H9 (cell line): Measurements from ENCODE around the gene KIF26A. TPM values are rescaled to one million over a fixed set of nuclear protein-coding genes. Genes with fewer than 3 reads are reported as not detected.

ENCODE experiments used
- DNase-seq: peaks from one replicate; pipeline ENCODE4 v3.0.0-alpha.2; 2017
- H2AFZ ChIP-seq: one replicate; pipeline ENCODE4 v1.6.1; 2013; ENCODE audit warnings: mild to moderate bottlenecking, low read length, control low read depth, moderate library complexity
- H2AK5ac ChIP-seq: 2 replicates; pipeline ENCODE4 v1.6.1; 2013; ENCODE audit warnings: low read length, control low read depth, mixed read lengths; ENCODE audit not compliant: insufficient read length
- H2BK120ac ChIP-seq: one replicate; pipeline ENCODE4 v1.6.1; 2013; ENCODE audit warnings: low read depth, mild to moderate bottlenecking, low read length, control low read depth, inconsistent platforms; ENCODE audit not compliant: poor library complexity, severe bottlenecking
- H2BK12ac ChIP-seq: 2 replicates; pipeline ENCODE4 v1.6.1; 2013; ENCODE audit warnings: low read length, control low read depth, mixed read lengths, low read depth; ENCODE audit not compliant: insufficient read length
- H2BK15ac ChIP-seq: 2 replicates; pipeline ENCODE4 v1.6.1; 2013; ENCODE audit warnings: low read depth, low read length, control low read depth
- H2BK20ac ChIP-seq: one replicate; pipeline ENCODE4 v1.6.1; 2013; ENCODE audit warnings: low read depth, mild to moderate bottlenecking, low read length, control low read depth, inconsistent platforms; ENCODE audit not compliant: poor library complexity, severe bottlenecking
- H2BK5ac ChIP-seq: 2 replicates; pipeline ENCODE4 v1.6.1; 2013; ENCODE audit warnings: low read length, control low read depth, mixed read lengths; ENCODE audit not compliant: insufficient read length
- H3K14ac ChIP-seq: 2 replicates; pipeline ENCODE4 v1.6.1; 2013; ENCODE audit warnings: low read length, control low read depth; ENCODE audit not compliant: insufficient read depth
- H3K18ac ChIP-seq: 2 replicates; pipeline ENCODE4 v1.6.1; 2013; ENCODE audit warnings: low read depth, mild to moderate bottlenecking, mixed read lengths, low read length, control low read depth; ENCODE audit not compliant: insufficient read length
- H3K23ac ChIP-seq: 2 replicates; pipeline ENCODE4 v1.6.1; 2013; ENCODE audit warnings: low read length, control low read depth, mixed read lengths, low read depth; ENCODE audit not compliant: insufficient read length
- H3K23me2 ChIP-seq: 2 replicates; pipeline ENCODE4 v1.6.1; 2013; ENCODE audit warnings: low read depth, mild to moderate bottlenecking, mixed read lengths, low read length, control low read depth; ENCODE audit not compliant: insufficient read length, poor library complexity, severe bottlenecking
- H3K27ac ChIP-seq: 2 replicates; pipeline ENCODE4 v1.5.1; 2013; ENCODE audit warnings: low read length, control low read depth, mixed read lengths, low read depth; ENCODE audit not compliant: insufficient read length
- H3K27me3 ChIP-seq: 2 replicates; pipeline ENCODE4 v1.6.1; 2013; ENCODE audit warnings: low read length, control low read depth, inconsistent platforms; ENCODE audit not compliant: insufficient read depth
- H3K4ac ChIP-seq: 2 replicates; pipeline ENCODE4 v1.6.1; 2013; ENCODE audit warnings: low read depth, mild to moderate bottlenecking, control low read depth, inconsistent platforms, low read length, moderate library complexity
- H3K4me1 ChIP-seq: 2 replicates; pipeline ENCODE4 v1.6.1; 2013; ENCODE audit warnings: low read length, control low read depth, inconsistent platforms; ENCODE audit not compliant: insufficient read depth
- H3K4me2 ChIP-seq: 2 replicates; pipeline ENCODE4 v1.6.1; 2013; ENCODE audit warnings: low read length, control low read depth, mixed read lengths; ENCODE audit not compliant: insufficient read length, insufficient read depth
- H3K56ac ChIP-seq: 2 replicates; pipeline ENCODE4 v1.6.1; 2013; ENCODE audit warnings: low read depth, mild to moderate bottlenecking, mixed read lengths, low read length, control low read depth; ENCODE audit not compliant: insufficient read length
- H3K79me1 ChIP-seq: 2 replicates; pipeline ENCODE4 v1.6.1; 2013; ENCODE audit warnings: low read depth, mild to moderate bottlenecking, moderate library complexity, low read length, control low read depth, inconsistent platforms; ENCODE audit not compliant: insufficient read depth, poor library complexity, severe bottlenecking
- H3K79me2 ChIP-seq: 2 replicates; pipeline ENCODE4 v1.6.1; 2013; ENCODE audit warnings: low read length, control low read depth, inconsistent platforms; ENCODE audit not compliant: insufficient read depth
- H3K9ac ChIP-seq: 2 replicates; pipeline ENCODE4 v1.6.1; 2013; ENCODE audit warnings: low read length, control low read depth, mixed read lengths; ENCODE audit not compliant: insufficient read length; ENCODE audit errors: extremely low read depth
- H3K9me3 ChIP-seq: one replicate; pipeline ENCODE4 v1.6.1; 2013; ENCODE audit warnings: low read depth, low read length, inconsistent platforms; ENCODE audit not compliant: control insufficient read depth
- H3T11ph ChIP-seq: one replicate; pipeline ENCODE4 v1.6.1; 2013; ENCODE audit warnings: mild to moderate bottlenecking, low read length, control low read depth, inconsistent platforms
- H4K20me1 ChIP-seq: one replicate; pipeline ENCODE4 v1.6.1; 2013; ENCODE audit not compliant: control insufficient read depth, insufficient read length, insufficient read depth
- H4K5ac ChIP-seq: 2 replicates; pipeline ENCODE4 v1.6.1; 2013; ENCODE audit warnings: low read depth, mild to moderate bottlenecking, mixed read lengths, low read length, control low read depth; ENCODE audit not compliant: insufficient read length
- H4K8ac ChIP-seq: replicated peaks from 2 replicates; pipeline ENCODE4 v1.6.1; 2013; ENCODE audit warnings: low read length, control low read depth, mixed read lengths, low read depth; ENCODE audit not compliant: insufficient read length
- H4K91ac ChIP-seq: 2 replicates; pipeline ENCODE4 v1.6.1; 2013; ENCODE audit warnings: low read depth, mild to moderate bottlenecking, moderate library complexity, mixed read lengths, low read length, control low read depth; ENCODE audit not compliant: insufficient read length
- H3K27ac Mint-ChIP-seq, 3 experiments: 2 replicates in 2 of 3; 3 replicates in 1 of 3; pipeline ENCODE4 v1.8.0; 2020 to 2021; ENCODE audit warnings: mixed read lengths in 3 of 3, mild to moderate bottlenecking in 1 of 3, moderate library complexity in 1 of 3
- H3K27me3 Mint-ChIP-seq: 2 replicates; pipeline ENCODE4 v1.8.0; 2021; ENCODE audit warnings: low read depth, mild to moderate bottlenecking, moderate library complexity, mixed read lengths
- H3K36me3 Mint-ChIP-seq, 3 experiments: 2 replicates in 2 of 3; 3 replicates in 1 of 3; pipeline ENCODE4 v1.8.0; 2020 to 2021; ENCODE audit warnings: low read depth in 3 of 3, mixed read lengths in 3 of 3; ENCODE audit not compliant: insufficient read depth in 1 of 3
- H3K4me1 Mint-ChIP-seq, 2 experiments: 2 replicates each; pipeline ENCODE4 v1.8.0; 2020; ENCODE audit warnings: mixed read lengths in 2 of 2
- H3K4me3 Mint-ChIP-seq, 2 experiments: 2 replicates in 1 of 2; 3 replicates in 1 of 2; pipeline ENCODE4 v1.8.0; 2020 to 2021; ENCODE audit warnings: mild to moderate bottlenecking in 2 of 2, mixed read lengths in 2 of 2, moderate library complexity in 1 of 2
- H3K9me3 Mint-ChIP-seq, 2 experiments: 2 replicates in 1 of 2; 3 replicates in 1 of 2; pipeline ENCODE4 v1.8.0; 2020; ENCODE audit warnings: mild to moderate bottlenecking in 2 of 2, mixed read lengths in 2 of 2, moderate library complexity in 1 of 2
- WGBS: extraction: QIAGEN DNeasy Blood & Tissue Kit; methylation state at CpG from one replicate; pipeline ENCODE4 v1.1.7; 2013; ENCODE audit warnings: missing lambda C conversion rate, low lambda C conversion rate, mixed read lengths; ENCODE audit not compliant: insufficient read length; ENCODE audit errors: extremely low coverage; 5-methylcytosine and 5-hydroxymethylcytosine counted together
- total RNA-seq: library from RNA; stranded (reverse); gene quantifications from 2 replicates; pipeline ENCODE4 v1.2.1, GENCODE V29; 2021
- TF ChIP-seq, protein P1 (sequence below): fragments of 200-600 bp; sonication (generic); conservative IDR thresholded peaks from 3 replicates; pipeline ENCODE4 v1.8.0; 2021; ENCODE audit warnings: antibody characterized with exemption, mild to moderate bottlenecking

KIF26A gene
- total RNA-seq, 1 experiment from 2014 or later = 44.2 TPM

DNA sequence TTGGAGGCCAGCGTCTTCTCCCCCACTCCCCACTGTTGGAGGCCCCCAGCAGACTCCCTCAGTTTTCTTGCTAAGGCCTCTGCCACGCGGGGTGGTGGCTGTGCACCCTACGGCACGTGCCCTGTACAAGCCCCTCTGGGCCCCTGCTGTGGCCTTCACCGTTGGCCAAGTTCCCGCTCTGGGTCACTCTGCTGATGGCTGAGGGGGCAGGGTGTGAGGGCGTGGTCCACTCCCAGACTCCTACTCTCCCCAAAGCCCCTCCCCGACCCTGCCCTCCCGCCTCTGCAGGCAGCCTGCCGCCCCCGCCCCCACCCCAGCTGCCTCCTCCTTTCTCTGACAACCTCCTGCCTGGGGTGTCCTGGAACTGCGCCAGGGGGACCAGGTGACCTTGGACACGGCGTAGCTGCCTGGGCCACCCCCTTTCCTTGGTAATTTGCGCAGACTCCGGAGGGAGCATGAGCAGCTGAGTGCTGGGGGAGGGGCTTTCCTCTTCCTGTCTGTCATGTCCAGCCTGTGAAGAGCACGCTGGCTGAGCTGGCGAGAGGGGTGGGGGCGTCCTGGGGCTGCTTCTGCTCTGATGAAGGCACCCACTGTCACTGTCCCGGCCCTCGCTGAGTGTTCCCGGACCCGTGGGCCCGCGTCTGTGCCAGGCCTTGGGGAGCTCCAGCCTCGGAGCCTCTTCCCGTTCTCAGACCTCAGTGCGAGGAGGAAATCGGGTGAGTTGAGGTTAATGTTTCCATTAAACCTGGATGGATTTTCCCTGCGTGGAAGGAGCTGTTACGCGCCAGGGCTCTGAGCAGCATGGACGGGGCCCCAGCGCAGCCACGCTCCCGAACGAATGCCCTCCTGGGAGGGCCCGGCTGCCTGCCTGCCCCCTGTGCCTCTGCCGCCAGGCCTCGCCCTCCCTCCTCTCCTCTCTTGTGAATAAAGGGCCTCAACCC lies 85.0 kb downstream of the KIF26A start:
- TF ChIP-seq, protein P1, sequence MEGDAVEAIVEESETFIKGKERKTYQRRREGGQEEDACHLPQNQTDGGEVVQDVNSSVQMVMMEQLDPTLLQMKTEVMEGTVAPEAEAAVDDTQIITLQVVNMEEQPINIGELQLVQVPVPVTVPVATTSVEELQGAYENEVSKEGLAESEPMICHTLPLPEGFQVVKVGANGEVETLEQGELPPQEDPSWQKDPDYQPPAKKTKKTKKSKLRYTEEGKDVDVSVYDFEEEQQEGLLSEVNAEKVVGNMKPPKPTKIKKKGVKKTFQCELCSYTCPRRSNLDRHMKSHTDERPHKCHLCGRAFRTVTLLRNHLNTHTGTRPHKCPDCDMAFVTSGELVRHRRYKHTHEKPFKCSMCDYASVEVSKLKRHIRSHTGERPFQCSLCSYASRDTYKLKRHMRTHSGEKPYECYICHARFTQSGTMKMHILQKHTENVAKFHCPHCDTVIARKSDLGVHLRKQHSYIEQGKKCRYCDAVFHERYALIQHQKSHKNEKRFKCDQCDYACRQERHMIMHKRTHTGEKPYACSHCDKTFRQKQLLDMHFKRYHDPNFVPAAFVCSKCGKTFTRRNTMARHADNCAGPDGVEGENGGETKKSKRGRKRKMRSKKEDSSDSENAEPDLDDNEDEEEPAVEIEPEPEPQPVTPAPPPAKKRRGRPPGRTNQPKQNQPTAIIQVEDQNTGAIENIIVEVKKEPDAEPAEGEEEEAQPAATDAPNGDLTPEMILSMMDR = no peak
- Histone ChIP-seq H3K18ac (no peak overlapping the region), H3T11ph (no peak overlapping the region), H3K9ac (no peak overlapping the region), H3K4me2 (no peak overlapping the region), H3K14ac (no peak overlapping the region), H4K5ac (no peak overlapping the region), H2BK12ac (no peak overlapping the region), H3K27me3 (no peaks in the 10 kb centered on the region), H3K56ac (no peak overlapping the region), H2BK15ac (no peak overlapping the region), H2AK5ac (no peak overlapping the region), H3K79me2 (no peaks in the 10 kb centered on the region), H2AFZ (no peak overlapping the region), H3K4me1 (no peaks in the 10 kb centered on the region; the same call in 1 of the 2 replicates), H3K23ac (no peak overlapping the region), H4K91ac (no peak overlapping the region), H2BK120ac (no peak overlapping the region), H3K9me3 (no peaks in the 10 kb centered on the region), H3K4ac (no peak overlapping the region), H2BK5ac (no peak overlapping the region), H4K20me1 (no peaks in the 10 kb centered on the region), H3K27ac (no peak overlapping the region), H3K79me1 (no peaks in the 10 kb centered on the region), H4K8ac (no peak overlapping the region), H3K23me2 (no peaks in the 10 kb centered on the region), H2BK20ac (no peak overlapping the region)
- Mint-ChIP-seq H3K4me3 (no peak overlapping the region; a peak in 1 of 5 replicates), H3K36me3 (no peaks in the 10 kb centered on the region; a peak in 1 of 7 replicates), H3K27ac (0 out of 7 replicates have a peak overlapping the region, but pooled peaks of 1 of the 3 experiments have one; percentile 47), H3K27me3 (no peaks in the 10 kb centered on the region), H3K9me3 (peaks cover 2 to 6% of the 10 kb centered on the region in 2 experiments; a peak in 3 of 5 replicates), H3K4me1 (peaks cover 31 to 54% of the 10 kb centered on the region in 2 experiments)
- WGBS = no CpG with 5 or more reads among the region's 41 CpGs
- DNase-seq = no peak
